Panc1 (cell line): ENCODE results near the gene FCN1.

Source experiments
- POLR2AphosphoS5 ChIP-seq: IDR thresholded peaks from 2 replicates; pipeline ENCODE4 v1.6.1; 2012; ENCODE audit warnings: mild to moderate bottlenecking, low read depth, low read length, moderate library complexity
- TF ChIP-seq, protein P1 (sequence below): fragments of 450-650 bp; IDR thresholded peaks from 2 replicates; pipeline ENCODE4 v1.5.1; 2017; ENCODE audit warnings: mild to moderate bottlenecking
- TF ChIP-seq, protein P2 (sequence below), 2 experiments: IDR thresholded peaks; 2 replicates each; pipeline ENCODE4 v1.6.1; 2011 to 2012; ENCODE audit warnings: low read depth in 2 of 2, control low read depth in 1 of 2, low read length in 1 of 2, mild to moderate bottlenecking in 1 of 2, moderate library complexity in 1 of 2; ENCODE audit not compliant: insufficient read depth in 1 of 2

DNA sequence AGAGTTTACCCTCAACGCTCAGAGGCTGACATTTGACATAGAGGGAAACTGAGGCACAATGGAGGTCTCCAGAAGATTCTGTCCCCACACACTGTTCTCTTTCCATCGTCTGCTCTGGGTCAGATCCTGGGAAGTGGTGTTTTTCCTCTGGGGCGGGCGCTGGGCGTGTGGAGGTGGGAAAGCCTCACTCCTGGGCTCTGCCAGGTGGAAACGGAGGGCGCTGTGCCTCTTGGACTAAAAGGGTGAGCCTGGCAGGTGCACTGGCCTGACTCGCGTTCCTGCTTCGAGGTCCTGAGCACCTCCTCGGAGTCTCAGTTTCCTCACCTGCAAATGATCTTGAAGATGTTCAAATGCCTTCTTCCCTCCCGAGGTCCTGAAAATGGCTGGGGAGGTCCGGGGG lies 25.7 kb upstream of the FCN1 start:
- TF ChIP-seq, protein P1, sequence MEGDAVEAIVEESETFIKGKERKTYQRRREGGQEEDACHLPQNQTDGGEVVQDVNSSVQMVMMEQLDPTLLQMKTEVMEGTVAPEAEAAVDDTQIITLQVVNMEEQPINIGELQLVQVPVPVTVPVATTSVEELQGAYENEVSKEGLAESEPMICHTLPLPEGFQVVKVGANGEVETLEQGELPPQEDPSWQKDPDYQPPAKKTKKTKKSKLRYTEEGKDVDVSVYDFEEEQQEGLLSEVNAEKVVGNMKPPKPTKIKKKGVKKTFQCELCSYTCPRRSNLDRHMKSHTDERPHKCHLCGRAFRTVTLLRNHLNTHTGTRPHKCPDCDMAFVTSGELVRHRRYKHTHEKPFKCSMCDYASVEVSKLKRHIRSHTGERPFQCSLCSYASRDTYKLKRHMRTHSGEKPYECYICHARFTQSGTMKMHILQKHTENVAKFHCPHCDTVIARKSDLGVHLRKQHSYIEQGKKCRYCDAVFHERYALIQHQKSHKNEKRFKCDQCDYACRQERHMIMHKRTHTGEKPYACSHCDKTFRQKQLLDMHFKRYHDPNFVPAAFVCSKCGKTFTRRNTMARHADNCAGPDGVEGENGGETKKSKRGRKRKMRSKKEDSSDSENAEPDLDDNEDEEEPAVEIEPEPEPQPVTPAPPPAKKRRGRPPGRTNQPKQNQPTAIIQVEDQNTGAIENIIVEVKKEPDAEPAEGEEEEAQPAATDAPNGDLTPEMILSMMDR, result no peak
- TF ChIP-seq POLR2AphosphoS5, result no peak
- TF ChIP-seq, protein P2, sequence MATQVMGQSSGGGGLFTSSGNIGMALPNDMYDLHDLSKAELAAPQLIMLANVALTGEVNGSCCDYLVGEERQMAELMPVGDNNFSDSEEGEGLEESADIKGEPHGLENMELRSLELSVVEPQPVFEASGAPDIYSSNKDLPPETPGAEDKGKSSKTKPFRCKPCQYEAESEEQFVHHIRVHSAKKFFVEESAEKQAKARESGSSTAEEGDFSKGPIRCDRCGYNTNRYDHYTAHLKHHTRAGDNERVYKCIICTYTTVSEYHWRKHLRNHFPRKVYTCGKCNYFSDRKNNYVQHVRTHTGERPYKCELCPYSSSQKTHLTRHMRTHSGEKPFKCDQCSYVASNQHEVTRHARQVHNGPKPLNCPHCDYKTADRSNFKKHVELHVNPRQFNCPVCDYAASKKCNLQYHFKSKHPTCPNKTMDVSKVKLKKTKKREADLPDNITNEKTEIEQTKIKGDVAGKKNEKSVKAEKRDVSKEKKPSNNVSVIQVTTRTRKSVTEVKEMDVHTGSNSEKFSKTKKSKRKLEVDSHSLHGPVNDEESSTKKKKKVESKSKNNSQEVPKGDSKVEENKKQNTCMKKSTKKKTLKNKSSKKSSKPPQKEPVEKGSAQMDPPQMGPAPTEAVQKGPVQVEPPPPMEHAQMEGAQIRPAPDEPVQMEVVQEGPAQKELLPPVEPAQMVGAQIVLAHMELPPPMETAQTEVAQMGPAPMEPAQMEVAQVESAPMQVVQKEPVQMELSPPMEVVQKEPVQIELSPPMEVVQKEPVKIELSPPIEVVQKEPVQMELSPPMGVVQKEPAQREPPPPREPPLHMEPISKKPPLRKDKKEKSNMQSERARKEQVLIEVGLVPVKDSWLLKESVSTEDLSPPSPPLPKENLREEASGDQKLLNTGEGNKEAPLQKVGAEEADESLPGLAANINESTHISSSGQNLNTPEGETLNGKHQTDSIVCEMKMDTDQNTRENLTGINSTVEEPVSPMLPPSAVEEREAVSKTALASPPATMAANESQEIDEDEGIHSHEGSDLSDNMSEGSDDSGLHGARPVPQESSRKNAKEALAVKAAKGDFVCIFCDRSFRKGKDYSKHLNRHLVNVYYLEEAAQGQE (IDR thresholded peaks at IDR 0.05; ENCODE audit: insufficient read depth in 1 of 2, low read depth in 2 of 2, low read length in 1 of 2), result no peak
